GM19043 (cell line): ENCODE data around the gene ZBTB9.

ENCODE experiments used
- ATAC-seq: cut with Tn5 transposase; IDR thresholded peaks from one replicate; pipeline ENCODE4 v1.9.1; 2021; ENCODE audit warnings: low read depth; ENCODE audit not compliant: unreplicated experiment

Gene ZBTB9

GRCh38 chr6:33454009-33454946 is at the start of gene ZBTB9:
Gene ZBTB9 (plus strand): TSS chr6:33454576. CDS start chr6:33455101, 525 bp downstream.
- peak; percentile 99 for ATAC-seq

GRCh38 chr6:33404884-33405283 is 49.5 kb upstream of the ZBTB9 start:
- ATAC-seq = no peak

- no peak for ATAC-seq
These were observed 48.9 kb upstream of the ZBTB9 start for GRCh38 chr6:33405386-33405940.

- no peak for ATAC-seq
These were observed 48.2 kb upstream of the ZBTB9 start for GRCh38 chr6:33406126-33406525.

- ATAC-seq = no peak
These were observed 47.2 kb upstream of the ZBTB9 start for GRCh38 chr6:33407132-33407718.

- peak; percentile 85 for ATAC-seq
These were observed 44.2 kb upstream of the ZBTB9 start for GRCh38 chr6:33410050-33410710.

- ATAC-seq = peak; percentile 10
These were observed 43.4 kb upstream of the ZBTB9 start, which contains the start of gene PHF1 for GRCh38 chr6:33410711-33411631. Gene PHF1 (plus strand): TSS chr6:33411014. CDS start chr6:33412264, 1,250 bp downstream.

GRCh38 chr6:33411632-33412005 is 42.8 kb upstream of the ZBTB9 start:
- ATAC-seq = no peak

- no peak for ATAC-seq
These were observed 42.0 kb upstream of the ZBTB9 start for GRCh38 chr6:33412140-33413009.

GRCh38 chr6:33413241-33414120 is 40.9 kb upstream of the ZBTB9 start:
- ATAC-seq = no peak

- ATAC-seq = no peak
These were observed 39.6 kb upstream of the ZBTB9 start for GRCh38 chr6:33414592-33415271.

- ATAC-seq = no peak
These were observed 38.5 kb upstream of the ZBTB9 start for GRCh38 chr6:33415831-33416230.

- ATAC-seq = no peak
These were observed 37.8 kb upstream of the ZBTB9 start for GRCh38 chr6:33416386-33417127.

GRCh38 chr6:33417128-33417902 is 37.1 kb upstream of the ZBTB9 start:
- no peak for ATAC-seq

GRCh38 chr6:33417903-33418689 is 36.3 kb upstream of the ZBTB9 start, which contains the start of gene CUTA:
Gene CUTA (minus strand): TSS chr6:33418107. CDS start chr6:33418000, 107 bp downstream.
- peak; percentile 80 for ATAC-seq
